GM19035 (cell line): Measurements from ENCODE around the gene PINK1.
A peak's percentile ranks its signal among the peaks of the same experiment; 100 is the strongest.

ENCODE experiments used
- ATAC-seq: cut with Tn5 transposase; IDR thresholded peaks from one replicate; pipeline ENCODE4 v1.9.1; 2021; ENCODE audit not compliant: unreplicated experiment

Gene PINK1

DNA sequence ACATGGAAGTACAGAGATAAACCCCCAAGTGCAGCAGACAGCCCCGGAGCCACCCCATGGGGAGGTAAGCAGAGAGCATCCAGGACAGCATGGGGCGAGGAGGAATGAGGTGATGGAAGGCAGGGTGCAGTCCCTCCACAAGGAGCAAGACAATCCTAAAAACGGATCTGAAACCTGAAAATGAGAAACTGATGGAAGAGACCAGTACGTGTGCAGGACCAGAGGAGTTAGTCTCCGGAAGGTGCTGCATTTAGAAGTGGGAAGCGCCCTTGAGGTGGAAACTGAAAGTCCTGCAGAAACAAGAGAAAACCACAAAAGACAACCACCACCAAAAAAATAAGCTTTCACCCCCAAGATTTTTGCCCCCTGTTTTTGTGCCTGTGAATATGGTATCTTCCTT, 45.3 kb downstream of the PINK1 start:
- no peak for ATAC-seq

DNA sequence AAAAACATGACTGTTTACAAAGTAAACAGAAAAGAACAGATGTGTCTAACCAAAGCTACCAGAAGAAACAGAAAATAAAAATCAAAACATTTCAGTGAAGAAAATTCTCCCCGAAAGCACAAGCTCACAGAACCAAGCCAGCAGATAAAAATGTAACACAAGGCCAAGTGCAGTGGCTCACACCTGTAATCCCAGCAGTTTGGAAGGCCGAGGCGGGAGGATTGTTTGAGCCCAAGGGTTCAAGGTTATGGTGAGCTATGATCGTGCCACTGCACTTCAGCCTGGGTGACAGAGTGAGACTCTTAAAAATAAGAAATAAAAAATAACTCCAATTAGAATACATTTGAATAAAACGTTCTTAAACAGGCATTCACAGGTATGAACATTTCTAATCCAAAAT, 47.0 kb downstream of the PINK1 start:
- ATAC-seq = no peak

DNA sequence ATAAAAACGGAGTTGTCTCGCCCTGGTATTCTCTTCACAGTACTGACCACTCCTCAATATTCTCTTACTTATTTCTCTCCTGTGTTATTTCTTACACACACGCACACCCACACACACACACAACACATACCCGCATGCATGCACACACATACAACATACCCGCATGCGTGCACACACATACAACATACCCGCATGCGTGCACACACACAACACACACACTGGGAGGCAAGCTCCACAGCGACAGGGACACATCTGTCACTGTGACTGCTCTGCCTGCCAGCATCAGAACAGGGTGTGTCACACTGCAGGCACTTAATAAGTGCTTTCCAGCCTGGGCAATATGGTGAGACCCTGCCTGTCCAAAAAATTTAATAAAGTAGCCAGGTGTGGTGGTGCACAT, 48.7 kb downstream of the PINK1 start:
- ATAC-seq = no peak

DNA sequence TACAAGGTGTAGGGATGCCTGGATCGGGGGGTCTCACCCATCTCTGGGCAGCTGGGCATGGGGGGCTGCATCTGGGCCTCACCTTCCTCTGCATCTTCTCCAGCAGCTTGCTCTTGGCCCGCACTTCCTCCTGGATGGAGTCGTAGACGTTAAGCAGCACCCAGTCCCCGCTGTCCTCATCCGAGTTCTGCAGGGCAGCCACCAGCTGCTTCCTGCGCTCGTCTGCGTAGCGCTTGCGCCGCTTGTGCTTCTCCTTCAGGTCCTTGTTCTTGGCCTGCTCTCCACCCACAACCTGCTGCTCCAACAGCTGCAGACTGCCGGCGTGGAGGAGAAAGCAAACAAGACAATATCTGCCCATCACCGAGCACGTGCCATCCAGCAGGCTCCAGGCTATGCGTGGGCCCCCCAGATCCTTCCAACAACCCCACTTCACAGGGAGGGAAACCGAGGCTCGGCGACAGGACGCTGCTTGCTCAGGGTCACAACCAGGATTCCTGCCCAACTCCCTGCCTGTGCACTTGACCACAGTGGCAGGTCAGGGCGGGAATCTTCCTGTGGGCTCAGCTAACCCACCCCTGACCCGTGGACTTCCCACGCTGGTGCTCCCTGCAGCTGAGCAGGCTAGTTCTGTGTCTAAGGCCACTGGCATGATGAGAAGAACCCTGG, 49.4 kb downstream of the PINK1 start:
- ATAC-seq = no peak

DNA sequence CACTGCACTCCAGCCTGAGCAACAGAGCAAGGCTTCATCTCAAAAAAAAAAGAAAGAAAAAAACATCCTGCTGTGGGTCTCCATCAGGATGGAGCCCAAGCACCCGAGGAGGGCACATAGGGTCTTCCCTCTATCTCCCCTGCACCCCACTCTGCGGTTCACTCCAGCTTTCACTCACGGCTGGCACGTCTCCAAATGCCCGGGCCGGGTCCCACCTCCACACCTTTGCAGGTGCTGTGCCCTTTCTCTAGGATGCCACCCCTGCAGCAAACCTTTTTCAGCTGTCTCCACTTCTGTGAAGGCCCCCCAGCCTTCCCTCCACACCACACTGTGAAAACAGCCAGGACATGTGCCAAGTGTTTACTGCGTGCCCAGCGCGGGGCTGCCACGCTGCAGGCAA, 50.4 kb downstream of the PINK1 start:
- no peak for ATAC-seq

DNA sequence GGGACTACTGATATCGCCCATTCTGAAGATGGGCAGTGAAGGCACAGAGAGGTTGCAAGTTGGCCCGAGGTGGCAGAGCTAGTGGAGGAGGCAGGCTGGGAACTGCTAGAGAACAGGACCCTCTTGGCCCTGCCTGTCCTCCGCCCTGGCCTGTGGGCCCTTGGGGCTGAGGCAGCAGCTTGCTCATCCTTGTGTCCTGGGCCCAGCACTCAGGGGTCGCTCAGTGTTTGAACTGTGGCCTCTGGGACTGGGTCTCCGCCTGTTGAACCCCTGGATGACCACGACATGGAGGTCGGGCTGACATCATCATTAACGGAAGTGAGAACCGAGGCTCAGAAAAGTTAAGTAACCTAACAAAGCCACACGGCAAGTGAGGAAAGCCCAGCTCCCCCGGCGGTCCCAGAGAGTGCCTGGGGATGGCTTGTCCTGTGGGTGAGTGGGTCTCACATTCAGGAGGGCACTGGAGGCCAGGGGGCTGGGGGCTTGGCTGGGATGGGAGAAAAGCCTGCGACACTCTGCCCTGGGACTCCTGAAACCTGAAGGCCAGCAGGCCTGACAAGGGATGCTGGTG, 50.9 kb downstream of the PINK1 start:
- ATAC-seq = no peak

DNA sequence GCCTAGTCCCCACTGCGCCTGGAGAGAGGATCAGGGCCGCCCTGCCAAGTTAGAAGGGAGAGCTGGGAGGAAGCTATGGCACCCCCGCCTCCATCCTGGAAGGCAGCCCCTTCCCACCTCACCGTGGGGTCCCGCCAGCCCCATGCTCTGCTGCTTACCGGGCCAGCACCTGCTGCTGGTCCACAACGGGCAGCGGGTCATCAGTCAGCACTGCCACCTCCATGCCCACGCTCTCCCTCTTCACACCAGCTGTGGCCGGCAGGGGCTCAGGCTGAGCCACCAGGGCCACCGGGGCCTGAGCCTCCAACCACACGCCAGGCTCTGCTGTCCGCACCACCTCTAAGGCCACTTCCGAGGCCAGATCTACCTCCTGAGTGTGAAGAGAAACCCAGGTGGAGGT, 51.4 kb downstream of the PINK1 start:
- ATAC-seq = no peak

DNA sequence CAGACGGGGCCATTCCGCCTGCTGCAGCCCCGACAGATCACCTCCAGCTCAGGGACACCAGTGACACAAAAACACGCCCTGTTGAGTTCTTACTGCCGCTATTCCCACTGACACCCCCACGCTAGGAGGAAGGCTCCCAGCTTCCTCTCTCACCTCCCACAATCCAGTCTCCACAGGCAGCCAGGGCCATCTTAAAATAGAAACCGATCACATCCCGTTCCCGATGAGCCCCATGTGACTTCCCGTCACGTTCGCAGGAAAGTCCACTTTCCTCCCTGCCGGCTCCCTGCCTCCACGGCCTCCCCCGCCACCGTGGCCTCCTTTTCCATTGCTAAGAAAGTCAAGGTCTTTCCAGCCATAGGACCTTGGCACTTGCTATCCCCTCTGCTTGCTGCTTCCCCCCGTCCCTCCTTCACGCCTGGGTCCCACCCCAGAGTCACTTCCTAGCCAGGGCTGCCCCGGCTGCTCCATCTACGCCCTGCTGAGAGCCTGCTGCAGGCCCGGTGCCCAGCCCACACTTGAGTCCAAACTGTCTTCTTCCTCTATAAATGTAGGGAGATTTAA, 51.9 kb downstream of the PINK1 start:
- ATAC-seq = no peak

DNA sequence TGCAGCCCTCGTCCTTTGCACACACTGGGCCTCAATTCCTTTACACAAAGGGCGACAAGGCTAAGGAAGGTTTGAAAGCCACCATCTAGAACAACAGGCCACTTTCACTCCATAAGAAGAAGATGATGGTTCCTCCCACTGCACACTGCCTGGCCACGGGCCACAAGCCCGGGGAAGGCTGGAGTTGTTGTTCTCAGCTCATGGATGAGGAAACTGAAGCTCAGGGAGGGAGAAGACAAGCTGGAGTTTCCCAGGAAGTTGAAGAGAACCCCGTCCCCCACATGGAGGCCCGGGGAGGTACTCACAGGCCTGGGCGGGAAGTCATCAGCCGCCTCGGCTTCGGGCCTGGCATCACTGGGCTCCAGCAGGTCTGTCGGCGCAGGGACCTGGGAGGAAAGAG, 52.5 kb downstream of the PINK1 start:
- no peak for ATAC-seq

DNA sequence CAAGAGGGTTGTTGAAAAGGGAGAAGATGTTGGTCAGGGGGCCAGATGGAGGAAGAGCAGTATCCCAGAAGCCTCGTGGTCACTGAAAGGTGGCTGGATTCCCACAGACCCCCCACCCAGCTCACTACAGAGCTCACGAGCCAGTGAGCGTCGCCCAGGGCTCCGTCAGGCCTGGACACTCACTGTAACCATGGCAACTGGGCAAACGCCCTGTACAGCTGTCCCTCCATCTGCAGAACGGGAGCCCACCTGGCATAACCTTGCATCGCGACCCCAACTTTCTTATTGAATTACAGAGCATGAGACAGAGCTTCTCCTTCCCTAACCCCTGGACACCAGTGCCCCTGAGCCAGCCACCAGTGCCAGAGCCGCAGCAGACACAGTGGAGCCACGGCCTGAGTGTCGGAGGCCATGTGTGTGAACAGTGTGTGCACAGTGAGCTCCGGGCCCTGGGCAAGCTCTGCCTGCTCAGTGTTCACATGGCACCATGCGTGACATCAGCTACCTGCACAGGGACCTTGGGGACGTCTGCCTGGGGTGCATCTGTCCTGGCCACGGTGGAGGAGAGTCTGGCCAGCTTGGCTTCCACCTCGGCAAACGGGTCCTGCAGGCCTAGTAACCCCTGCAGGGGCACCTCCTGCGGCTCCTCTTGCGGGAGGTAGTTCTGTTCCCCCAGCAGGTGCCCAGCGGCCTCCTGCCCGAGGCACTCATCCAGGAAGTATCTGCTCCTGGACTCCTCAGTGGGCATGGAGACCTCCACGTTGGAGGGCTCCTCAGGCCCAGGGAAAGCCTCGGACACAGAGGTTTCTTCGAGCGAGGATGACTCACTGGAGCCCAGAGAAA, 53.8 kb downstream of the PINK1 start:
- ATAC-seq = no peak

DNA sequence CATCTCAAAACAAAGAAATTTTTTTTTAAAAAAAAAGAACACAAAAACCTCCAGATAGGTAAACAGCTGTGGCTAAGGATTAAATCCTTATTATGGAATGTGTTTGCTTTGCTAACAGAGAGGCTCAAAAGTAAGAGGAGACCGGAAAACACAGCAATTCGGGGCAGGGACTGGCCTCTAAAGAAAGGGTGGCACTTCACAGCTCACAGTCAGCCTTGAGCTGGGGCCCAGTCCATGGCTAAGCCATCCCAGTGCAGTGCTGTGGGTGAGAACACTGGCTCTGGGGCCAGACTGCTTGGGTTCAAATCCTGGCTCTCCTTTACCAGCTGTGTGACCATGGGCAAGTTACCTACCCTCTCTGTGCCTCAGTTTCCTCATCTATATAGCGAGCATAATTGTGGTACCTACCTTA, 56.4 kb downstream of the PINK1 start:
- no peak for ATAC-seq

DNA sequence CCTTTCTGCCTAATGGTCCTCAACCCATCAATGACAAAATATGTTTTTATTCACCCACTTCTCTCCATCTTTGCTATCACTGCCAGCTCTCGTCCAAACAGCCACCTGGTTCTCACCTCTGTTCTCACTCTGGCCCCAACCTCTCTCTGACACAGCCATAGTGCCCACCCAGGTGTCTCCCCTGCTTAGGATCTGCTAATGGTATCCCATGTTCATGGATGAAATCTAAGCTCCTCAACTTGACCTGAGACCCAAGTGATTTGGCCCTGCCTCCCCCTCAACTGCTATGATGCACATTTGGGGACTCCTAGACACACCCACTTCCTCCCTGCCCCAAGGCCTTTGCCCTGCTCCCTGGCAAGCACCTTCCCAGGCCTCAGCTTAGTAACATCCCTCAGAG, 58.6 kb downstream of the PINK1 start:
- ATAC-seq = no peak

DNA sequence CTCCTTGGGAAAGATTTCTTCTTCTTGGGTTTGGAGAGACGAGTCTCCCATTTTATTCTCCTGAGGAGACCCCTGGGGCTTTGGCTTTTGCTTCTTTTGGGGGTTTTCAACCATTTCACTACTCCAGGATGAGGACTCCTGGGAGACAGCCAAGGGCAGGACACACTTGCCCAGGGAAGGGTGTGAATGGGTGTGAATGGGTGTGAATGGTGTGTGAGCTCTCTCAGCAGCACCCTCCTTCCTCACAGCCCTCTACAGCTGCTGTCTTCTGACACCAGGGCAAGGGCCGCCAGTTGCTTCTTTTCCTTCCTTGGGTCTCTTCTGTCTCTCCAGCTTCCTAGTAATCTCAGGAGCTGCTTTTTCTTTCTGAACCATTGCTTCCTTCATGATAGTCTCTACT, 60.4 kb downstream of the PINK1 start:
- ATAC-seq = no peak

DNA sequence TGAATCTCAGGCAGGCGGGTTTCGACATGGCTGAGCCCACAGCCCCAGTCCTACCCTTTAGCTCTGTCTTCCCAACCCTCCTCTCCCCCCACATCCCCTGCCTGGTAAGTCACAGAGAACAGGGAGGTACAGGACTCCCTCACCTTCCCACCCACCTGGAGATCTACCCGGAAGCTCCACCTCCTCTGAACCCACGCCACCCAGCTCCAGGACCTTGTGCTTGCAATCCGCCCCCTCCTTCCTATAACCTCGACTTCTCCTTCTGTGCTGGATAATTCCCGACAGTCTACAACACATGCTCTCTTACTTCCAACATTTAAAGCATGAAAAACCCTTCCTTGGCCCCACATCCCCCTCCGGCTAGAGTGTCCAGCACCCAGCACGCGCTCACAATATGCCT, 62.3 kb downstream of the PINK1 start:
- ATAC-seq = no peak

DNA sequence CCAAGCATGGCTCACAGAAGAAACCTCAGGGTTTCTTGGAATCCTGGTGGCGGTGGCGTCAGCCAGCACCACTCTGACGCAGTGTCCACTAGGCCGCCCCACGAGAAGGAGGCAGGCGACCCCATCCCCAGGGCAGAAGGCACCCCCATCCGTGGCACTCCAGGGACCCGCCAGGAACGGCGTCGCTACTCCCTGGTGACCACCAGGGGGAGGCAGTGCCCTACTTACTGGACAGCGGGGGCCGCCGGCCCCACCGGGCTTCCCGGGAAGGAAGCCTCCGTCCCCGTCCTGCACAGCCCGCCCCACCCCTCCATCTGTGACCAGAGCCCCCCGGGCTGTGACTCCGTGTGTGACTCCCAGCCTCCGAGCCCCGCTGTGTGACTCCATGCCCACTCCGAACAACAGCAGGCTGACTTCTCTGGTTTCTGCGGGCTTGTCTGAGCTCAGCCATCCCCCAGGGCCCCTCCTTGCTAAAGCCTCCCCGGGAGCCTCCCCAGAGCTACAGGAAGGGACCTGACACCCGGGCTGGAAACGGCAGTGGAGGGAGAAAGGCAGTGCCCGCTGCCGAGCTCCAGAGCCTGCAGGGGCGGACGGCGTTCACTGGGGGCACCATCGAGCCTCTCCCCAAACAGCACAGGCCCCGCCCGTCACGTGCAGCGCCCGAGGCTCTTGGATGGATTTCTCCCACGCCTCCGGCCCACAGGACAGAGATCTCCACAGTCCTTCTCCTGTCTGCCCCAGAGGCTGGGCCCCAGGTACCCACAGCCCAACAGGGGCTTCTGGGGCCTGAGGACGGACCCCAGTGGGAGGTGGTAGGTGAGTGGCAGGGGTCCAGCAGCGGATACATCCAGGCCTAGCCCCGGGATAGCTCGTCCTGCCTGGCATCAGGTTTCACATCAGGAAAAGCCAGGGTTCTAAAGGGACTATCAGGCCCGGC, 63.4 kb downstream of the PINK1 start:
- peak; percentile 69 for ATAC-seq

DNA sequence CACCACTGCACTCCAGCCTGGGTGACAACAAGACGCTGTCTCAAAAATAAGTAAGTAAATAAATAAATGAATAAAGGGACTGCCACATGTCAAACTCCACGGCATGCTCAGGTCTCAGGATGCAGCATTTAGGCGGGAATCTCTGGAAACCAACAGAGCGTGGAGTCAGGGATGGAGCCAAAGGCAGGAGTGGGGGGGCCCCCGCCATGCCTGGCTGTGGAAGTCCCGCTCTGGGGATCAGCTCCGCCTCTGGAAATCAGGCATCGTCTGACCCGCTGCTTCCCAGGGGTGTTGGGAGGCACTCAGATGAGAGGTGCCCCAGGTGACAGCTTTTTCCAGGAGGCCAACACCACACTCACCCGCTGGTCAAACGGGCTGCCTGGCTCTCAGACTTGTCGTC, 64.3 kb downstream of the PINK1 start:
- ATAC-seq = no peak

DNA sequence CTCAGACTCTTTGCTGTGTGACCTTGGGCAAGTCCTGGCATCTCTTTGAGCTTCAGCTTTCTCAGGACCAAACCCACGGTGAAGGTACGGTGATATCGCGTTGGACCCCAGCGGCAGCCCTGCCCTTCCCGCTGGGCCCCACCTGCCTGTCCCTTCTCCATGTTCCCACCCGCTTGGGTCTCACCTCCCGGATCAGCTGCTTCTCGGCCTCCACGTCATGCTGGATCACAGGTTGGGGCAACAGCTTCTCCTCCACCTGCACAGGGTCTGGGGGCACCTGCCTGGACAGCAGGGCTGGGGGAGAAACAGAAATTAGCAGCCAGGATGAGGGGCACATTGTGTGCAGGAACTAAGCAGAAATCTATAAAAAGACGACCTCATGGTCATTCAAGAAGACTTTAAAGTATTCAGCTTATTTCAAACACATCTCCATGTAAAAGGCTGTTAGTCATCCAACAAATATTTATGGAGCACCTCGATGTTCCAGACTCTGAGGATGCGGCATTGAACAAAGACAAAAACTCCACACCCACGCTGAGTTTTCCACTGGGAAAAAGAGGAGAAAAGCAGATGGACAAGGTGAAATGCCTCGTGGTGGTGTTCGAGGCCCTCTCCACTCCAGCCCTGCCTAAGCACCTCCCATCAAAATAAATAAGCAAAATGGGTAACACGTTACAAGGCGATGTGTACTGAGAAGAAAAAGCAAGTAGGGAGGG, 65.1 kb downstream of the PINK1 start:
- no peak for ATAC-seq

DNA sequence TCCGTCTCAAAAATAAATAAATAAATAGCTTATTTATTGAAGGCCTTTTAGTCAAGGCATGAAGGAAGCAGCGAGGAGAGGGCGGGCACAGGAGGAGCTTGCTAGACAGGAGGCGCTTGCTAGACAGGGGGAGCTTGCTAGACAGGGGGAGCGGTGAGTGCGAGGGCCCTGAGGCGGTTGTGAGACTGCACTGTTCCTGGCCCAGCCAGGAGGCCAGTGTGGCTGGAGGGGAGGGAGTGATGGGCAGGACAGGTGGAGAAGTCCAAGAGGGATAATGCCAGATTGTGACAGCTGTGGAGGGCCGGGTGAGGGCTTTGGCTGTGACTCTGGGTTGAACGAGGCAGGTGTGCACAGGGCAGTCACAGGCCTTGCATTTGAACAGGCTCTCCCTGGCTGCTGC, 66.3 kb downstream of the PINK1 start:
- no peak for ATAC-seq

DNA sequence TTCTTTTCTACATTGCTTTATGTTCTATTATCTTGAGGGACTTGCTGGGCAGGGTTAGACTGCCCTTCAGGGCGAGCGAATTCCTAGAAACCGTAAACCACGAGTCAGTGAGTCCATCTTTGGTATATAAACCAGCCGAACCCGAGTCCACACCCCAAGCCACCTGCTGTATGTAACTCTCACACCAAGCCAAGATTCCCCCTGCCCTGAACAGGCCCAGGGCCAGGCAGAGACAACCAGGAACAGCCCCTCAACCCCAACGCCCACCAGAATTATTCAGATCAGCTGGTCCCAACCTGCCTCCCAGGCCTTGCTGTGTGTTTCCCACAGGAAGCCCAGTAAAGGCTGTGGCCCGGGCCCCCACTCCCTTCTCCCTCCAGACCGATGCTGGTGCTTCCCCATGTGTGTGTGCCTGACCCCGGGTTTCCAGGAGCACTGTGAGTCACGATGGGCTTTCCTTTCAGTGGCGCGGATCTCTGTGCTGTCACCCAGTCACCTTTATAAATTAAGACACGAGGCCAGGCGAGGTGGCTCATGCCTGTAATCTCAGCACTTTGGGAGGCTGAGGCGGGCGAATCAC, 67.5 kb downstream of the PINK1 start:
- ATAC-seq = no peak
